GM12872 (cell line): ENCODE measurements around the gene ARSI.

Experiments
- TF ChIP-seq, protein P1 (sequence below): IDR thresholded peaks from 3 replicates; pipeline ENCODE4 v1.5.1; 2011; ENCODE audit warnings: low read depth, mild to moderate bottlenecking, low read length, moderate library complexity; ENCODE audit not compliant: insufficient read depth

The ARSI gene

DNA sequence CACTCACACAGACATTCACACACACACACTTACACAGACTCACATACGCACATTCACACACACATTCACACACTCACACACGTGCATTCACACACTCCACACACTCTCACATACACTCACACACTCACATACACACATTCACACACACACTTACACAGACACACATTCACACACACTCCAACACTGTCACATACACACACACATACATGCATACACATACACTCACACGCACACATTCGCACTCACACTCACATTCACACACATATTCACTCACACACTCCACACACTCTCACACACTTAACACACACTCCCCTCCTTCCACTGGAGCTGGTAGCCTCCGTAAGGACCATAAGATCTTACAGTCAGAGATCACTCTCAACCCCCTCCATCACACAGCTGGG lies 39.3 kb downstream of the ARSI start:
- TF ChIP-seq, protein P1, sequence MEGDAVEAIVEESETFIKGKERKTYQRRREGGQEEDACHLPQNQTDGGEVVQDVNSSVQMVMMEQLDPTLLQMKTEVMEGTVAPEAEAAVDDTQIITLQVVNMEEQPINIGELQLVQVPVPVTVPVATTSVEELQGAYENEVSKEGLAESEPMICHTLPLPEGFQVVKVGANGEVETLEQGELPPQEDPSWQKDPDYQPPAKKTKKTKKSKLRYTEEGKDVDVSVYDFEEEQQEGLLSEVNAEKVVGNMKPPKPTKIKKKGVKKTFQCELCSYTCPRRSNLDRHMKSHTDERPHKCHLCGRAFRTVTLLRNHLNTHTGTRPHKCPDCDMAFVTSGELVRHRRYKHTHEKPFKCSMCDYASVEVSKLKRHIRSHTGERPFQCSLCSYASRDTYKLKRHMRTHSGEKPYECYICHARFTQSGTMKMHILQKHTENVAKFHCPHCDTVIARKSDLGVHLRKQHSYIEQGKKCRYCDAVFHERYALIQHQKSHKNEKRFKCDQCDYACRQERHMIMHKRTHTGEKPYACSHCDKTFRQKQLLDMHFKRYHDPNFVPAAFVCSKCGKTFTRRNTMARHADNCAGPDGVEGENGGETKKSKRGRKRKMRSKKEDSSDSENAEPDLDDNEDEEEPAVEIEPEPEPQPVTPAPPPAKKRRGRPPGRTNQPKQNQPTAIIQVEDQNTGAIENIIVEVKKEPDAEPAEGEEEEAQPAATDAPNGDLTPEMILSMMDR = no peak

DNA sequence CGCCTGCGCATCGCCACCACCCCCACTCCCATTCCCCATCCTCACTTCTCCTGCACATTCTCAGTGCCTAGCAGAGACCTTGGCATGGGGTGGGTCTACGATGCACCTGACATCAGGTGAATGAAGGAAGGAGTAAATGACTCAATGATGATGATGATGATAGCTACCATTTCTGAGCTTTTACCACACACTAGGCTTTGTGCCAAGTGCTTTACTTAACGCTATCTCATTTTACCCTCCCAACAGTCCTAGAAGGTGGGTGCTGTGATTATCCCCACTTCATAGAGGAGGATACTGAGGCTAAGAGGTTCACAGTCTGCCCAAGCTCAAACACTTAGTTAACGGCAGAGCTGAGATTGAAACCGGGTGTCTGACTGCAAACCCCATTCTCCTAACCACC lies 40.2 kb downstream of the ARSI start:
- TF ChIP-seq, protein P1 = no peak

DNA sequence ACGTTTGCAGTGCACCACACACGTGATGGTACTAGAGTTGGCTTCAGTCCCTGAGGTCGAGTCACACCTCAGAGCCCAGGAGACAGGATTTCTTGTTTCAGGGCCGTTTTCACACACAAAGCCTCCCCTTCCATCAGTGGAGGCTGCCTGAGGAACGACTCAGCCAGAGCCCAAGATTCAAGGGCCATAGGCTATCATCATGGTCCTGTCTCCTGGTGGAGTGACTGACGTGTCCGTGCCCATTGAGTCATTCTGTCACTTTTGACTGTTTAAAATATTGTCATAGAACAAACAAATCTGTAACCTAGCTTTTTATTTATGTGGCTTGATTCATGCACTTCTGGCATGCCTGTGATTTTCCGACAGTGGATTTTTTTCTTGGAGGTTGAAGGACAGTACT lies 41.5 kb downstream of the ARSI start:
- TF ChIP-seq, protein P1 = no peak

DNA sequence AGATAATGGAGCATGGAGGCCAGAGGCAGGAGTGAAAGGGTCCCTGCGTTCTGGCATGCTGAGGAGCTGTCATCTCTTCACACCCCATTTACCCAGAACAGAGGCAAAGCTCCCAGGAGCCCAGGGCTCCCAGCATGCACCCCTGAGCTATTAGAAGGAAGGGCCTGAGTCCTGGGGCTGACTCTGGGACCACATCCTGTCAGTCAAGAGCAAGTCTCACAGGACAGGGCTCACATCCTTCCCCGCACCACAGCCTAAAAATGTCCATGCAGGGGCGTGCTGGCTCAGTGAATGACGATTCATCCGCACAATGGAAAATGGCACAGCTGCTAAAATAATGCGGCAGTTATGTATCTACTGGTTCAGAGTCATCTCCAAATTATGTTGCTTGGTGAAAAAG lies 44.6 kb downstream of the ARSI start:
- TF ChIP-seq, protein P1 = no peak

DNA sequence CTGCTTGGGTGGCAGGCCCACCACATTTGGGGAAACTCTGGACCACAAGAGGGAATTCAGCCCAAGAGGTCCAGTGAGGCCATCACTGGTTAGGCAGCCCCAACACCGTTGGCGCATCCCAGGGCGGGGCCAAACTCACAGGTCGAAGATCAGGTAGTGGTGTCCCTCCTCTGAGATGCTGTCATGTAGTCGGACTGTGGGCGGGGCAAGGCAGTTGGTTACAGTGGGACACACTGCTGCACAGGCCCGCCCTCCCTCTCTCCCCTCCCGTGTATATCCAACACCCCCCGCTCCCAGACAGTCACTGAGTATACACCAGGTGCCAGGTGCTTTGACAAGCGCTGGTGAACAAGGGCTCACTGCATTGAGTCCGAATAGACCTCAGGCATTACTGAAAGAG lies 45.3 kb downstream of the ARSI start:
- TF ChIP-seq, protein P1 = no peak

DNA sequence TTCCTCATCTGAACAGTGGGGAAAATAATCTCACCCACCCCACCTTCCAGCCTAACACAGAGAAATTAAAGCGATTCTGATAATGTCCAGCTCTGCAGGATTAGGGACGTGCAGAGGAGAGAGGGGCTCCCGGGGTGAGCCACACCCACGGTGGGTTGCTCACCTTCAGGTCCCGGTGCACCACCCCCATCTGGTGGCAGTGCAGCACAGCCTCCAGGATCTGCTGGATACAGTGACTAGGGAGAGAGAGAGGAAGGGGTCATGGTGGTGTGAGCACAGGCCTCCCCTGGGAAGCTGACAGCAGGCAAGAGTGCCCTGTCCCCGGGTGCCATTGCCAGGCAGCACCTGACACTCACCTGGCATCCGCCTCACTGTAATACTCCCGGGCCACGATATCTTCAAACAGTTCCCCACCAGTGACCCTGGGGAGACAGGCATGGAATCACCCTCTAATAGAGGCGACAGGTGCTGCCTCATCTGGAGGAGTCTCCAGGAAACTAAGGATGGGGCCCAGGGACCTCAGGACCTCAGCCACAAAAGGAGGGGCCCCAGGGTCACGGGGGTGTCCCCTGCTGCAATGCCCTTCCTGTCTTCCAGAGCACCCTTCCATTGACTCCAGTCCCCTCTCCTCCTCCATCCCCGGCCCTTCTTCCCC lies 46.2 kb downstream of the ARSI start:
- TF ChIP-seq, protein P1 = no peak

DNA sequence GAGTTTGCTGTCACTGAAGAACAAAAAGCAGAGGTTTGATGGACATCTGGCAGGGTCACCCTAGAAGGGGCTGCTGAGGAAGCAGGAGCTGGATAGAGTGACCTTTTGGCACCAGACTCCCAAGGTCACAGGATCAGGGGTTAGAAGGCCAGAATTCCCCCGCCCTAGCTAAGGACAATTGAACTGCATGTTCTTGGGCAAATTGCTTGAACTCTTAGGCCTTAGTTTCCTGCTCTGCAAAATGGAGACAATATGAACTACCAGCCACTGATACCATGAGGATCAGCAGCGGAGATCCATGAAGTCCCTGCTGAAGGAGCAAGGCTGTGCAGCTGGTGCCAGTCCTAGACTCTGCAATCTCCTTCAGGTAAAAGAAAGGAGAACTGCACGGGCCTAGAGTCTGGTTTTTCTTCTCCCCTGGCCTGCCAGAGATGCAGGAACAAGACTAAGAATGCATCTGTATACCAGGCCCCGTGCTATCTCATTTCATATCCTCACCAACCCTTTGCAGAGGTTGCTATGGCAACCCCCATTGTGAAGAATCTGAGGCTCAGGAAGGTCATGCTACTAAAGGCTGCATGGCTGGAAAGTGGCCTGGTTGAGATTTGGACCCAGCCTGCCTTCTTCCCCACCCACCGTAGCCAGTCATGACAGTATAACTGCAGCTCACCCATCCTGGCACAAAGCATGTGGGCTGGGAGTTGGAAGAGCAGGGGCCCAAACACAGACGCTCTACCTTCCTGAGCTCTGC lies 46.9 kb downstream of the ARSI start:
- TF ChIP-seq, protein P1 = no peak
